ENCODE data around the gene GSX2.

DNA sequence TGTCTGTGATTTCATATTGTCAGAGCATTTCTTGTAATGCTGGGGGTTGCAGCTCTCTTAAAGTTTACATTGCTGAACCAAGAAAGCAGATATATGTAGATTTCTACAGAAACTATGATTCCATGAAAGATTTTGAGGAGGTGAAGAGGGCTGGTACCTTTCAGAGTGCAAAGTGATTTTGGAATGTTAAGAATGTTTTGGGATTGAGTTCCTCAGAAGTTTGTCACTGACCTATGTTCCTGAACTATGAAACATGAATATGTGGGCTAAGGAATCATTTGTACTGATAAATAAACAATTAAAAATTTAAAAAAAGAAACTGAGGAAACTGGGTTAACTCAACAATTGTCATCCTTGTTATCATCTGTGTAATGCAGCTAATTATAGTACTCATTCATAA lies 23.3 kb upstream of the GSX2 start:
- TF ChIP-seq, protein P1, sequence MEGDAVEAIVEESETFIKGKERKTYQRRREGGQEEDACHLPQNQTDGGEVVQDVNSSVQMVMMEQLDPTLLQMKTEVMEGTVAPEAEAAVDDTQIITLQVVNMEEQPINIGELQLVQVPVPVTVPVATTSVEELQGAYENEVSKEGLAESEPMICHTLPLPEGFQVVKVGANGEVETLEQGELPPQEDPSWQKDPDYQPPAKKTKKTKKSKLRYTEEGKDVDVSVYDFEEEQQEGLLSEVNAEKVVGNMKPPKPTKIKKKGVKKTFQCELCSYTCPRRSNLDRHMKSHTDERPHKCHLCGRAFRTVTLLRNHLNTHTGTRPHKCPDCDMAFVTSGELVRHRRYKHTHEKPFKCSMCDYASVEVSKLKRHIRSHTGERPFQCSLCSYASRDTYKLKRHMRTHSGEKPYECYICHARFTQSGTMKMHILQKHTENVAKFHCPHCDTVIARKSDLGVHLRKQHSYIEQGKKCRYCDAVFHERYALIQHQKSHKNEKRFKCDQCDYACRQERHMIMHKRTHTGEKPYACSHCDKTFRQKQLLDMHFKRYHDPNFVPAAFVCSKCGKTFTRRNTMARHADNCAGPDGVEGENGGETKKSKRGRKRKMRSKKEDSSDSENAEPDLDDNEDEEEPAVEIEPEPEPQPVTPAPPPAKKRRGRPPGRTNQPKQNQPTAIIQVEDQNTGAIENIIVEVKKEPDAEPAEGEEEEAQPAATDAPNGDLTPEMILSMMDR (CRISPR knock-in tag; IDR thresholded peaks at IDR 0.05) = no peak
- TF ChIP-seq GATAD1 (CRISPR knock-in tag; IDR thresholded peaks at IDR 0.05) = no peak
- no peak for TF ChIP-seq PHF8 (CRISPR knock-in tag; IDR thresholded peaks at IDR 0.05)
- TF ChIP-seq ARNT (IDR thresholded peaks at IDR 0.05) = no peak
- no peak for TF ChIP-seq ZBTB21 (CRISPR knock-in tag; IDR thresholded peaks at IDR 0.05)
- TF ChIP-seq ZNF274 (CRISPR knock-in tag; IDR thresholded peaks at IDR 0.05) = no peak
- no peak for TF ChIP-seq ZNF589 (CRISPR knock-in tag; conservative IDR thresholded peaks at IDR 0.05)
- no peak for TF ChIP-seq ZNF350 (CRISPR knock-in tag; IDR thresholded peaks at IDR 0.05; ENCODE audit: borderline replicate concordance, low read depth)
- no peak for TF ChIP-seq ETV6 (CRISPR knock-in tag; conservative IDR thresholded peaks at IDR 0.05)
- TF ChIP-seq, protein P2, sequence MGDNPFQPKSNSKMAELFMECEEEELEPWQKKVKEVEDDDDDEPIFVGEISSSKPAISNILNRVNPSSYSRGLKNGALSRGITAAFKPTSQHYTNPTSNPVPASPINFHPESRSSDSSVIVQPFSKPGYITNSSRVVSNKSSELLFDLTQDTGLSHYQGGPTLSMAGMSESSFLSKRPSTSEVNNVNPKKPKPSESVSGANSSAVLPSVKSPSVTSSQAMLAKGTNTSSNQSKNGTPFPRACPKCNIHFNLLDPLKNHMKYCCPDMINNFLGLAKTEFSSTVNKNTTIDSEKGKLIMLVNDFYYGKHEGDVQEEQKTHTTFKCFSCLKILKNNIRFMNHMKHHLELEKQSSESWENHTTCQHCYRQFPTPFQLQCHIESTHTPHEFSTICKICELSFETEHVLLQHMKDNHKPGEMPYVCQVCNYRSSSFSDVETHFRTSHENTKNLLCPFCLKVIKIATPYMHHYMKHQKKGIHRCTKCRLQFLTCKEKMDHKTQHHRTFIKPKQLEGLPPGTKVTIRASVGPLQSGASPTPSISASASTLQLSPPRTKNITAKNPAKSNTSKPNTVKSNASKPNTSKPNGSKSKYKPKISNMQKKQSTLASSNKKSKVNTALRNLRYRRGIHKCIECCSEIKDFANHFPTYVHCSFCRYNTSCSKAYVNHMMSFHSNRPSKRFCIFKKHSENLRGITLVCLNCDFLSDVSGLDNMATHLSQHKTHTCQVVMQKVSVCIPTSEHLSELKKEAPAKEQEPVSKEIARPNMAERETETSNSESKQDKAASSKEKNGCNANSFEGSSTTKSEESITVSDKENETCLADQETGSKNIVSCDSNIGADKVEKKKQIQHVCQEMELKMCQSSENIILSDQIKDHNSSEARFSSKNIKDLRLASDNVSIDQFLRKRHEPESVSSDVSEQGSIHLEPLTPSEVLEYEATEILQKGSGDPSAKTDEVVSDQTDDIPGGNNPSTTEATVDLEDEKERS (CRISPR knock-in tag; IDR thresholded peaks at IDR 0.05) = no peak

Measured in HepG2 (cell line).